Adipocyte (in vitro differentiated cells): Measurements from ENCODE around the gene CLCA2.

Experiments used
- DNase-seq: peaks from one replicate; pipeline ENCODE4 v3.0.0-alpha.2; 2015; ENCODE audit warnings: low read depth
- H3K27me3 ChIP-seq: replicated peaks from 2 replicates; pipeline ENCODE4 v1.7.0; 2013; ENCODE audit warnings: mild to moderate bottlenecking, low read length, moderate library complexity; ENCODE audit not compliant: control insufficient read depth, insufficient read depth
- H3K36me3 ChIP-seq: 2 replicates; pipeline ENCODE4 v1.7.0; 2013; ENCODE audit warnings: low read length, mild to moderate bottlenecking, moderate library complexity; ENCODE audit not compliant: control insufficient read depth, insufficient read depth, severe bottlenecking
- H3K4me1 ChIP-seq: 2 replicates; pipeline ENCODE4 v1.7.0; 2013; ENCODE audit warnings: mild to moderate bottlenecking, low read length, moderate library complexity; ENCODE audit not compliant: control insufficient read depth, insufficient read depth
- H3K4me3 ChIP-seq: 2 replicates; pipeline ENCODE4 v1.7.0; 2013; ENCODE audit warnings: mild to moderate bottlenecking, low read length, moderate library complexity
- H3K9ac ChIP-seq: 2 replicates; pipeline ENCODE4 v1.7.0; 2013; ENCODE audit warnings: mild to moderate bottlenecking, low read length, moderate library complexity
- H3K9me3 ChIP-seq: 2 replicates; pipeline ENCODE4 v1.7.0; 2013; ENCODE audit warnings: mild to moderate bottlenecking, low read length, moderate library complexity; ENCODE audit not compliant: control insufficient read depth

Gene CLCA2

DNA sequence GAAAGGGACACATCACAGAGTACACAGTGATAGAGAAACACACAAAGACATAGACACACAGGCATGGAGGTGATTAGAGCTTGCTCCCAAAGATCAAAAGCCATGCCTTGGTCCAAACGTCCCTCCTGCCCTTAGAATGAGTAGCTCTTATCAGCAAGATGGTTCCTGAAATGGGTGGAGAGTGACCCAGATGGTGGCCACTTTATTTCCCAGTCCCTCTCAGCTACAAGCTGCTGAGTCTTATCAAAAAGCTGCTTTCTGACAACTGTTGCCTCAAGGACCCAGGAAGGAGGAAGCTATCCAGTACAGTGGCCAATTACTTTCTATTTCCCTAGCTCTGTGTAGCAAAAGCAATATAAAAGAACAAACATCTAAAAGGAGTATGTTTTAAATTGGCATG, 37.0 kb downstream of the CLCA2 start:
- H3K4me3 ChIP-seq, result no peak overlapping the region
- no peaks in the 10 kb centered on the region for H3K27me3 ChIP-seq
- no peak for DNase-seq
- no peak overlapping the region for H3K9ac ChIP-seq
- H3K36me3 ChIP-seq, result no peaks in the 10 kb centered on the region
- H3K4me1 ChIP-seq, result no peaks in the 10 kb centered on the region
- H3K9me3 ChIP-seq, result no peaks in the 10 kb centered on the region

GRCh38 chr1:86461482-86461881, 37.5 kb downstream of the CLCA2 start:
- DNase-seq, result no peak
- Histone ChIP-seq H3K9me3 (no peaks in the 10 kb centered on the region), H3K36me3 (no peaks in the 10 kb centered on the region), H3K4me1 (peaks cover under 1% of the 10 kb centered on the region), H3K9ac (no peak overlapping the region), H3K4me3 (no peak overlapping the region), H3K27me3 (no peaks in the 10 kb centered on the region)

GRCh38 chr1:86464819-86465218, 40.8 kb downstream of the CLCA2 start:
- no peak for DNase-seq
- no peaks in the 10 kb centered on the region for H3K9me3 ChIP-seq

GRCh38 chr1:86466109-86466844, 42.3 kb downstream of the CLCA2 start:
- no peak overlapping the region for H3K9ac ChIP-seq
- no peaks in the 10 kb centered on the region for H3K9me3 ChIP-seq
- DNase-seq, result no peak
- H3K36me3 ChIP-seq, result no peaks in the 10 kb centered on the region
- H3K27me3 ChIP-seq, result no peaks in the 10 kb centered on the region
- no peak overlapping the region for H3K4me3 ChIP-seq
- H3K4me1 ChIP-seq, result peaks cover 7% of the 10 kb centered on the region

More at GRCh38 chr1:86464819-86465218, 40.8 kb downstream of the CLCA2 start:
- Histone ChIP-seq H3K4me1 (peaks cover 7% of the 10 kb centered on the region), H3K27me3 (no peaks in the 10 kb centered on the region), H3K4me3 (no peak overlapping the region), H3K9ac (no peak overlapping the region), H3K36me3 (no peaks in the 10 kb centered on the region)

- H3K9me3 ChIP-seq, result no peaks in the 10 kb centered on the region
- peaks cover 7% of the 10 kb centered on the region for H3K4me1 ChIP-seq
- H3K27me3 ChIP-seq, result no peaks in the 10 kb centered on the region
- H3K9ac ChIP-seq, result no peak overlapping the region
- no peaks in the 10 kb centered on the region for H3K36me3 ChIP-seq
- H3K4me3 ChIP-seq, result no peak overlapping the region
- peak; percentile 16 for DNase-seq
These were observed 43.0 kb downstream of the CLCA2 start for GRCh38 chr1:86466986-86467385.

- H3K9me3 ChIP-seq, result no peaks in the 10 kb centered on the region
- H3K36me3 ChIP-seq, result no peaks in the 10 kb centered on the region
- no peak for DNase-seq
- peaks cover 7% of the 10 kb centered on the region for H3K4me1 ChIP-seq
- no peak within 1 kb of the TSS for H3K4me3 ChIP-seq
- H3K27me3 ChIP-seq, result no peaks in the 10 kb centered on the region
- H3K9ac ChIP-seq, result no peak within 1 kb of the TSS
These were observed 44.6 kb downstream of the CLCA2 start, which contains the start of gene CLCA1 for GRCh38 chr1:86468501-86468977. CLCA1 (plus strand) TSS chr1:86468927; CDS start chr1:86468972, 45 bp downstream.

DNA sequence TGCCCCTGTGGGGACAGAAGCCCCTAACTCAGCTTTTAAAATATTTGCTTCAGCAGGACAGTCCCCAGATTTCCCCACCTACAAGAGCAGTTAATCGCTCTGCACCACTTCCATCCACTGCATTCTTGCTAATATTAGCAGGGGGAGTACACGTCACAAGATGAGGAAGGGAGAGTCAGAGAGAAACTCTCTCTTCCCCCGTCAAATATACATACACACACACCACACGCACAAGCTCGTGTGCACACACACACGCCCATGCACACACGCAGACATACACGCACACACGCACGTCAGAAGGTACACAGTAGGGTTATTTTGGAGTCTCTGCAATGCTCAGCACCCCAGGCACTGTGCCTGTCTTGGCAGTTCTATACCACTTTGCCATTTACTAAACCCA, 46.9 kb downstream of the CLCA2 start:
- Histone ChIP-seq H3K4me3 (no peak overlapping the region), H3K36me3 (no peaks in the 10 kb centered on the region), H3K4me1 (peaks cover 7% of the 10 kb centered on the region), H3K9ac (no peak overlapping the region), H3K27me3 (no peaks in the 10 kb centered on the region), H3K9me3 (no peaks in the 10 kb centered on the region)
- DNase-seq, result no peak

- Histone ChIP-seq H3K9me3 (no peaks in the 10 kb centered on the region), H3K9ac (no peak overlapping the region), H3K36me3 (no peaks in the 10 kb centered on the region), H3K4me1 (peaks cover 7% of the 10 kb centered on the region), H3K4me3 (no peak overlapping the region), H3K27me3 (no peaks in the 10 kb centered on the region)
- DNase-seq, result no peak
These were observed 47.3 kb downstream of the CLCA2 start for GRCh38 chr1:86471291-86471690.

GRCh38 chr1:86472152-86472551, 48.2 kb downstream of the CLCA2 start:
- peaks cover 4% of the 10 kb centered on the region for H3K4me1 ChIP-seq
- DNase-seq, result no peak
- H3K9ac ChIP-seq, result no peak overlapping the region
- H3K27me3 ChIP-seq, result no peaks in the 10 kb centered on the region
- H3K4me3 ChIP-seq, result no peak overlapping the region
- no peaks in the 10 kb centered on the region for H3K36me3 ChIP-seq
- no peaks in the 10 kb centered on the region for H3K9me3 ChIP-seq

- Histone ChIP-seq H3K4me3 (no peak overlapping the region), H3K9me3 (no peaks in the 10 kb centered on the region), H3K27me3 (no peaks in the 10 kb centered on the region), H3K36me3 (no peaks in the 10 kb centered on the region), H3K9ac (no peak overlapping the region), H3K4me1 (peaks cover 9% of the 10 kb centered on the region)
- no peak for DNase-seq
These were observed 48.8 kb downstream of the CLCA2 start for GRCh38 chr1:86472767-86473166.

GRCh38 chr1:86477256-86477655, 53.3 kb downstream of the CLCA2 start:
- Histone ChIP-seq H3K4me1 (peaks cover 10% of the 10 kb centered on the region), H3K36me3 (no peaks in the 10 kb centered on the region), H3K9me3 (no peaks in the 10 kb centered on the region), H3K4me3 (peak overlapping the region; percentile 57), H3K27me3 (no peaks in the 10 kb centered on the region), H3K9ac (peak overlapping the region; percentile 5)
- DNase-seq, result no peak

DNA sequence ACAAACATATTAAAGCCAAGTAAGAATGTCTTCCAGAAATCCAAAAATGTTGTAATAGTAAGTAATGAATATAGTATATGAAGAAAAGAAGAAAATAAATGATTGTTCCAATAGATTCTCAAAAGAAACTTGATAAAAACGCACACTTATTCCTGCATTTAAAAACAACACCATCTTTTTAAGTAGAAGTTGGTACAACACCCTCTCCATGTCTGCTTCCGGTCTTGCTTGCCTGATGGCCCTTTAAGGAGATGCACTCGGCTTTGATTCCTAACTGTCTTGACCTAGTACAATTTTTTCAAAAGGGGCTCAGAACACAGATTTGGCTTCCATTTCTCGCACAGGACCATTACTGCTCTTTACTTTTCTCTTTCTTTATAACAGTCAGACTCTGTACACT, 53.7 kb downstream of the CLCA2 start:
- peak overlapping the region; percentile 57 for H3K4me3 ChIP-seq
- H3K4me1 ChIP-seq, result peaks cover 10% of the 10 kb centered on the region
- H3K36me3 ChIP-seq, result no peaks in the 10 kb centered on the region
- no peak for DNase-seq
- H3K27me3 ChIP-seq, result no peaks in the 10 kb centered on the region
- no peak overlapping the region for H3K9ac ChIP-seq
- H3K9me3 ChIP-seq, result no peaks in the 10 kb centered on the region
